Measurements from ENCODE around the gene CYP2C9.
"Not testable (repeated sequence)": the region's sequence is repeated elsewhere in the genome, so short reads cannot be mapped to it uniquely, and the experiment has no call there.

CYP2C9 gene

GRCh38 chr10:94938383-94938782, at the start of gene CYP2C9:
TSS of gene CYP2C9 (plus strand) at chr10:94938658. CDS start at chr10:94938683, 25 bp downstream.
- DNase-seq, result no peak

- no peak for DNase-seq
Measured at GRCh38 chr10:94889123-94889522, 49.3 kb upstream of the CYP2C9 start.

GRCh38 chr10:94890264-94891022, 48.0 kb upstream of the CYP2C9 start:
- no peak for DNase-seq

DNA sequence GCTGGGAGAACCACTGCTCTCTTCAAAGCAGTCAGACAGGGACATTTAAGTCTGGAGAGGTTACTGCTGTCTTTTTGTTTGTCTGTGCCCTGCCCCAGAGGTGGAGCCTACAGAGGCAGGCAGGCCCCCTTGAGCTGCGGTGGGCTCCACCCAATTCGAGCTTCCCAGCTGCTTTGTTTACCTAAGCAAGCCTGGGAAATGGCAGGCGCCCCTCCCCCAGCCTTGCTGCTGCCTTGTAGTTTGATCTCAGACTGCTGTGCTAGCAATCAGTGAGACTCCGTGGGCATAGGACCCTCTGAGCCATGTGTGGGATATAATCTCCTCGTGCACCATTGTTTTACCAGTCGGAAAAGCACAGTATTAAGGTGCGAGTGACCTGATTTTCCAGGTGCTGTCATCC, 40.0 kb upstream of the CYP2C9 start:
- not testable (repeated sequence) for DNase-seq

- DNase-seq, result no peak
Measured at GRCh38 chr10:94902080-94902479, 36.4 kb upstream of the CYP2C9 start.

GRCh38 chr10:94902570-94902969, 35.9 kb upstream of the CYP2C9 start:
- DNase-seq, result no peak

- not testable (repeated sequence) for DNase-seq
Measured at GRCh38 chr10:94904506-94905148, 33.8 kb upstream of the CYP2C9 start.

DNA sequence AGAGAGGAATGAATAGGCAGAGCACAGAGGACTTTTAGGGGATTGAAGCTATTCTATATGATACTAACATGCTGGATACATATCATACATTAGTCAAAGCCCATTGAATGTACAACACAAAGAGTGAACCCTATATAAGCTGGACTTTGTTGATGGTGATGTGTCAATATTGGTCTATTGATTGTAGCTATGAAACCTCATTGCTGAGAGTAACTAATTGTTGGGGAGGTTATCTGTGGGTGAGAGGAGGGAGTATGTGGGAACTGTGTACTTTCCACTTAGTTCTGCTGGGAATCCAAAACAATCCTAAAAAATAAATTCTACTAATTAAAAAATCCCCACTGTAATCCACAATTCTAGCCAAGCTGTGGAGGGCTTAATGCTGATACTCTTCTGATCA, 22.0 kb upstream of the CYP2C9 start:
- no peak for DNase-seq

DNA sequence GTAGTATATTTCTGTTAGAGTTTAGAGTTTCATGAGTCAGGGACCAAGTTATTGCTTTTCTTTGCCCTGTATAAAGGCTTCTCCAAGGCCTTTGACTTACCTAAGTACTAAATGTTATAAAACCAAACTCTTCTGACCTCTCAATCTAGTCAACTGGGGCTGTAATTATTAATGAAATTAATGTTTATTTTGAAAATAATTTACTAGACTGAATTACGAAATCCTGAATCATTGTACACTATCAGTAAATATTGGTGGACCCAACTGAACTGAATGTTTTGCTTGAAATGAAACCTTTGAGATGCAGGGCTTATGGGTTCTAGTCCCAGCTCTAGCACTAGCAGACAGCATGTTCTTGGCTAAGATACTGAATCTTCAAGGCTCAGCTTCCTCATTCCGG, 1.7 kb upstream of the CYP2C9 start:
- DNase-seq, result no peak

DNA sequence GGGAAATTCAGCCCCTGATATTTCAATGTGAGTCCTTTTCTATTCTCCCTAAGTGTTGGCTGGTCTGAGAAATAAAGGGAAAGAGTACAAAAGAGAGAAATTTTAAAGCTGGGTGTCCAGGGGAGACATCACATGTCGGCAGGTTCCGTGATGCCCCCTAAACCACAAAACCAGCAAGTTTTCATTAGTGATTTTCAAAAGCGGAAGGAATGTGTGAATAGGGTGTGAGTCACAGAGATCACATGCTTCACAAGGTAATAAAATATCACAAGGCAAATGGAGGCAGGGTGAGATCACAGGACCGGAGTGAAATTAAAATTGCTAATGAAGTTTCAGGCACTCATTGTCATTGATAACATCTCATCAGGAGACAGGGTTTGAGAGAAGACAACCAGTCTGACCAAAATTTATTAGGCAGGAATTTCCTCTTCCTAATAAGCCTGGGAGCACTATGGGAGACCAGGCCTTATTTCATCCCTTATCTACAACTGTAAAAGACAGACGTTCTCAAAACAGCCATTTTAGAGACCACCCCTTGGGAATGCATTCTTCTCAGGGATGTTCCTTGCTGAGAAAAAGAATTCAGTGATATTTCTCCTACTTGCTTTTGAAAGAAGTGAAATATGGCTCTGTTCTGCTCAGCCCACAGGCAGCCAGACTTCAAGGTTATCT, 5.1 kb downstream of the CYP2C9 start:
- not testable (repeated sequence) for DNase-seq

DNA sequence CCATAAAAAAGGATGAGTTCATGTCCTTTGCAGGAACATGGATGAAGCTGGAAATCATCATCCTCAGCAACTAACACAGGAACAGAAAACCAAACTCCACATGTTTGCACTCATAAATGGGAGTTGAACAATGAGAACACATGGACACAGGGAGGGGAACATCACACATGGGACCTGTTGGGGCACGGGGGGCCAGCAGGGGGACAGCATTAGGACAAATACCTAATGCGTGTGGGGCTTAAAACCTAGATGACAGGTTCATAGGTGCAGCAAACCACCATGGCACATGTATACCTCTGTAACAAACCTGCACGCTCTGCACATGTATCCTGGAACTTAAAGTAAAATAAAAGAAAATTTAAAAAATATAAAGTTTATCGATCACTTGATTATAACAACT, 7.7 kb downstream of the CYP2C9 start:
- not testable (repeated sequence) for DNase-seq

- DNase-seq, result no peak
Measured at GRCh38 chr10:94963901-94964300, 25.4 kb downstream of the CYP2C9 start.

GRCh38 chr10:94983555-94983954, 45.1 kb downstream of the CYP2C9 start:
- no peak for DNase-seq

- DNase-seq, result no peak
Measured at GRCh38 chr10:94989192-94989591, 50.7 kb downstream of the CYP2C9 start.

- DNase-seq, result no peak
Measured at GRCh38 chr10:94991243-94991888, 52.9 kb downstream of the CYP2C9 start.

GRCh38 chr10:94992811-94993210, 54.4 kb downstream of the CYP2C9 start:
- DNase-seq, result no peak

- DNase-seq, result no peak
Measured at GRCh38 chr10:94997741-94998174, 59.3 kb downstream of the CYP2C9 start.

DNA sequence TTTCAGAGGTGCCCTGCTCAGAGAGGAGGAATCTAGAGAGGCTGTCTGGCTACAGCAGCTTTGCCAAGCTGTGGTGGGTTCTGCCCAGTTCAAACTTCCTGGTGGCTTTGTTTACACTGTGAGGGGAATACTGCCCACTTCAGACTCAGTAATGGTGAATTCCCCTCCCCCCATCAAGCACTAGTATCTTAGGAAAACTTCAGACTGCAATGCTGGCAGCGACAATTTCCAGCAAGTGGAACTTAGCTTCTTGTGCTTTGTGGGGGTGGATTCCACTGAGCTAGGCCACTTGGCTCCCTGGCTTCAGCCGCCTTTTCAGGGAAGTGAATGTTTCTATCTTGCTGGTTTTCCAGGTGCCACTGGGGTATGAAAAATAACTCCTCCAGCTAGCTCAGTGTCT, 88.0 kb downstream of the CYP2C9 start:
- no peak for DNase-seq

DNA sequence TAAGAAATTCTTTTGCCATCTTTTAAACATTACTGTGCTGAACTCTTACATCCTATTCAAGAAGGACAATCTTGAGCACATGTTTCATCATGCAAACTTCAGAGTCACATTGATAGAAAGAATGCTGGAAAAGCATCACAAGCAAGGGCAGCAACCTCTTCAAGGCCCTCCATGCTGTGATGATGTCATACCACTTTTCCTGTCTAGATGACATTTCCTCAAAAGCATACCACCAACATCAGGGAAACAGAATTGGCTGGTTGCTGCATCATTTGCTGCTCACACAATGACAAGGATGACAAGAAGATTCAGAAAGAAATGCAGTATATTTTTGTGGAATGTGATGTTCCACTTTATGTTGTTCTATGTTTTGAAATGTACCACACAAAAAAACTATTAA, 93.2 kb downstream of the CYP2C9 start:
- no peak for DNase-seq

GRCh38 chr10:95034401-95034800, 95.9 kb downstream of the CYP2C9 start:
- no peak for DNase-seq

DNA sequence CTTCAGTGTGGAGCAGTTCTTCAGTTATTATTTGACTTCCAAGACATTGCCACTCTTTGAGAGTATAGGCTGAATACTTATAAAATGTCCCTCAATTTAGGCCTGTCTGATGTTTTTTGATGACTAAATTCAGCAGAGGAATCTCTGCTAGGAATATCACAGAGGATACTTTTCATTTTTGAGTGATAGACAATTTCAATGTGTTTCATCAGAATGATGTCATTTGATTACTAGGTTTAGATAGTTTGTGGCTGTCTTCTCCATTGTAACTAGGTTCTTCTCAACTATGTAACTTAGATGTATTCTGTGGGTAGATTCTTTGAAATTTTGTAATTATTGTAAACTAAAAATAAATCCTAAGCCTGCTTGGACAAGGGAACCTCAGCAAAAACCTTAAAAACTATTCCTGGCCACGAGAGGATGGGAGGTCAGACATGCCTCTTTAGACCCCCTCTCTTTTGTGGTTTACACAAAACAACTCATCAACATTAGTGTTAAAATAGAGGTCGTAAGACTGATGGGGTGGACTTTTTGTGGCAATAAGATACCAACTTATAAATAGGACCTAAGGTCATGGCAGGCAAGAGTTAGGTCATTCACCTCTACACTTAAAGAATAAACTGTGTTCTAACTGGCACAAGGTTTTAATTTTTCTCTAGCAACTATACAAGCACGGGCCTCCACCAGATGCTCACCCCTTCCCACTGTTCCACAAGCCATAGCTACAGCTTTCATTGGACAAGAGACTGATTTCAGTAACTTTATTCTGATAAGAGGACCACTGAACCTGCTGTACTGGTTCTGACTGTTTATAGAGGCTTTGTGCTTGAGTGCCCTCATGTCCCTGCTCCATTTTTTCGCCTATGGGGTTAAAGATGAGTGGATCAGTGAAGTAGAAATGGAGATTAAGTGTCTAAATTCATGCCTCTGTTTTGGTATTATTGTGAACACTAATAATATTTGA, 97.2 kb downstream of the CYP2C9 start:
- no peak for DNase-seq

GRCh38 chr10:95039281-95039680, 100.8 kb downstream of the CYP2C9 start:
- DNase-seq, result no peak

Measured in fibroblast of skin of right biceps (primary cell).